GM18507 (cell line): ENCODE results near the gene DPEP2.
"Not testable (repeated sequence)": the region's sequence is repeated elsewhere in the genome, so short reads cannot be mapped to it uniquely, and the experiment has no call there.

Experiments
- DNase-seq: peaks from one replicate; pipeline ENCODE4 v3.0.0; 2011; ENCODE audit warnings: low read depth; ENCODE audit not compliant: insufficient read length; ENCODE audit errors: extremely low spot score
- FAIRE-seq: peaks from 2 replicates; lab custom pipeline; 2011; peaks lifted over from hg19 to GRCh38; lab: Jason Lieb, UNC

The DPEP2 gene

DNA sequence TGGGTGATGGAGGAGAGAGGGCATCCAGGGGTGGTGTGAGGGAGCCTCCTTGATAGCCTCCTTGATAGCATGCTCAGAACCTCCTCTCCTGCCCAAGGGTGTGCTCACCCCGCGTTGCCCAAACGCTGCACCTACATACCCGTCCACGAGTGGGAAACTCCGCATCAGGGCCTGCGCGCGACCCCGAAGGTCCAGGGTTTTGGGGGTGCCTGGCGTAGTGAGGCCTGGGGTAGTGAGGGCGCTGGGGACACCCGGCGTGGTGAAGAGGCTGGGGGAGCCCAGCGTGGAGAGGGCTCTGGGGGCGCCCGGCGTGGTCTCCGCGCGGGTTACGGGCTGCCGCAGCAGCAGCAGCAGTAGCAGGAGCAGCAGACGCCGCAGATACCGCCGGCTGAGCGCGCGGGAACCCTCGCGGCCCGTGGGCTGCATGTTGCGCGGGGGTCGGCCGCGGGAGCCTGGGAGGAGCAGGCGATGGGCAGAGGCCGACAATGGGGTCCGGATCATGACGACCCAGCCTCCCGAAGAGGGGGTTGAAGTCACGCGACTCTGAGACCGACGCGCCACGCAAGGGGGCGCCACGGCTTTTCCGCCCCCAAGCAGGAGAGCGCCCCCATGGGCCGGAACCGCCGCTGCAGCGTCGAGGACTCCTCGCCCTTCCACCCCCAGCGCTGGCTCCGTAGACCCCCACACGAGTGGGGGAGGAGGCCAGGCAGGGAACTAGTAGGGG, 19.2 kb downstream of the DPEP2 start, which contains the start of gene DPEP3:
Gene DPEP3 (minus strand): TSS at position 545 of the 724 bp plus-strand sequence. CDS start 119 bp downstream, at position 426.
- no peak for FAIRE-seq
- DNase-seq, result no peak

DNA sequence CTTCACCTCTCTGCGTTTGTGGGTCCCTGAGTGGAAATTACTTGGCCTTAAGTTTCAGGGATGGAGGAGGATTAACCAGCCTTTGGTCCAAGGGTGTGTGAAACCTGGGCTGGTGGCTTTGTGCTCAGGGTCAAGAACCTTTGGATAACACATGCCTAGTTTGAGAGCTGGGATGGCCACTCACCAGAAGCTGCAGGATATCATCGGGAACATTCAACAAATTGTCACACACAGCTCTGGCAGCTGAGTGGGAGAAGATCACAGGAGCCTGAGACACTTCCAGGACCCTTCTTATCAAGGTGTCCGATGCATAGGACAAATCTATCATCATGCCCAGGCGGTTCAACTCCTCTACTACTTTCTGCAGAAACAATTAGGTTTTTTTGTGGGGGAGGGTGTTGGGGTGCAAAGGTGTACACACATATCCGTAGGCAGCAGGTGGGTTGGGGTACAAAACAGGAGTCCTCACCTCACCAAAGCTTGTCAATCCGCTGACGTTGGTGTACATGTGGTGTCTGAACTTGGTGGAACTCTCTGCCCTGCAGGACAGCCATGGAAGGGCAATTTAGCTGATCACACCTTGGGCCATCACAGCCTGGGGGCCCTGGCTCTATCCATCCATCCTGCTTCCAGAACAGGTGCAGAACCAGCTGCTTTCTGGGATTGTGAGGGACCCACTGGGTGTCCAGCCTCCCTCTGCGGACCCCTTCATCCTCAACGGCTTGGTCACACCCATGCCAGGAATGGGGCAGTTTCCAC, 21.6 kb downstream of the DPEP2 start:
- no peak for DNase-seq
- FAIRE-seq, result no peak

DNA sequence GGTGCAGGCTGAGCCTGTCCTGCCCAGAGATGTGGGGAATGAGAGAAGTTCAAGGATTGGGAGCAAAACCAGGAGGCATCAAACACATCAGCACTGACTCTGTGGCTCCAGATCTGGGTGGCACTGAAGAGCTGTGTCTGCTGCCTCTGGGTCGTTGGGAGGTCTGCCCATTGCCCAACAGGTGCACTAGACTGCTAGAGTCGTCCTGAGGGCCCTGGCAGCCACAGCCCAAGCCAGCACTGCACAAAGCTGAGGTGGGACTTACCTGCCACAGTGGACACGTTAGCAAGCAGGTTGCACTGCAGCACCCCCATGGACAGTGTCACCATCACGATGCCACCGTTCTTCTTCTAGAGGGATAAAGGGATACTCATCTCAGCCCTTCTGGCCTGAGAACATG, 22.3 kb downstream of the DPEP2 start:
- FAIRE-seq, result no peak
- DNase-seq, result no peak

DNA sequence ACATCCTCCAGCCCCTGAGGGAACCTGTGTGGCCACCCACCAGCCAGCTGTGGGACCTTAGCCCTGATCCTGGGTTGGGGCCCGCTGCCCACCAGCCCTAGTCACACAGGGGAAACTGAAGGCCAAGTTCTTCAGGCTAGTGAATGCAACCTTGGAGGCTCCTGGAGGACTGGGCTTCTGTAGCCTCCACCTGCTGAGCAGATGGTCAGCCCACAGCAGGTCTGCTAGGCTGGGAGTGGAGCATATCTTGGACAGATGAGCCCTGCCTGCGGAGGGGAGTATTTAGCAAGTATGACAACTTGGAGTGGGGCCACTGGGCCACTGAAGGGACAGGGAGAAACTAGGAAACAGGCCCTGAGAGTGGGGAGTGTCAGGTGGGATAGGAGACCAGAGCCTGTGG, 23.1 kb downstream of the DPEP2 start:
- FAIRE-seq (no peak), DNase-seq (no peak)

DNA sequence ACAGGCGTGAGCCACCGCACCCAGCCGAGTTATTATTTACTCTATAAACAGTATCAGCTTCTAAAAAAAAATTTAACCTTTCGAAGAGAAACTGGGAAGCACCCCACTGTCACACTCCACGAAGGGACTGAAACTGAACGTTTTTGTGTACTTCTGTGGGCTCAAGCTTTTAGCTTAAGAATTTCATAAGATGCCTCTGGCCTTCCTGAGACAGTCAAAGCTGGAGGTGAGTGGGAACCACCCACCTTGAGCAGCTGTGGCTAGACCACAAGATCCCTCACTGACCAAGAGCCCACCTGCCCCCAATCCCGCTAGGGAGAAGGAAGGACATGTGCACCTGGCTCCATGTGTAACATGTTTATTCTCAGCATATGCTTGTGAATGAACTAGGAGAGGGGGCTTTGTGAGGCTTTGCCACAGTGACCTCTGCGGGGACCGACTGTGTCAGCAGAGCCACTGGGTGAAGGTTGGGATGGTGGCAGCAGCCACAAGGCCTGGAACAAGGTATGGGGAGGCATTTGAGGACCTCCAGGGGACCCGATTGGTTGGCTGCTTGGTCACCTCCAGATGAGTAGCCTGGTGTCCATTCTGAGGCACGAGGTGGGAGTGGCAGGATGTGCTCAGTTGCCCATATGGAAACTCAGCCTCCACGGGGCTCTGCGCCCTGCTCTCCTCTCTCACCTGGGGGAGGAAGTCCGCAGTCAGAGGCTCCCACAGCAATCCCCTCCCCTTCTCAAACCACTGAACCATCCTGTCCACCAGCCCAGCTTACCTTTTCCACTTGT, 23.8 kb downstream of the DPEP2 start:
- no peak for DNase-seq
- peak; percentile 59 for FAIRE-seq

DNA sequence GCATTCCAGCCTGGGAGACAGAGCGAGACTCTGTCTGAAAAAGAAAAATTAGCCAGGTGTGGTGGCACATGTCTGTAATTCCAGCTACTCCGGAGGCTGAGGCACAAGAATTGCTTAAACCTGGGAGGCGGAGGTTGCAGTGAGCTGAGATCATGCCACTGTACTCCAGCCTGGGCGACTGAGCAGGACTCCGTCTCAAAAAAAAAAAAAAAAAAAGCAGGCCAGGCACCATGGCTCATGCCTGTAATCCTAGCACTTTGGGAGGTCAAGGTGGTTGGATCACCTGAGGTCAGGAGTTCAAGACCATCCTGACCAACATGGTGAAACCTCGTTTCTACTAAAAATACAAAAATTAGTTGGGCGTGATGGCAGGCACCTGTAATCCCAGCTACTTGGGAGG, 27.0 kb downstream of the DPEP2 start:
- not testable (repeated sequence) for FAIRE-seq, DNase-seq

DNA sequence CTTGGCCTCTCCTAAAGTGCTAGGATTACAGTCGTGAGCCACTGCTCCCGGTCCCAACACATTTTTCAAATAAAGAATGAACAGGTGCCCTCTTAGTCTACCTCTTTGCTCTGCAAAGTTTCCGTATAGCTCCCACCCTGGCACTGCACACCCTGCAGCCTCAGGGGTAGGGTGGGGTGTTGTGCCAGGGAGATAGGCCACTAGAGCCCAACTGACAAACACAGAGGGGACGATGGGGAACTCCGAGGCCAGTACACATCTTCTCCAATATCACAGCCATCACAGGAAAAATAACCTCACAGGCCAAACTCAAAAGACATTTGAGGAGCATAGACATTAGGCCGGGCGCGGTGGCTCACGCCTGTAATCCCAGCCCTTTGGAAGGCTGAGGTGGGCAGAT, 28.2 kb downstream of the DPEP2 start:
- FAIRE-seq (no peak), DNase-seq (no peak)

DNA sequence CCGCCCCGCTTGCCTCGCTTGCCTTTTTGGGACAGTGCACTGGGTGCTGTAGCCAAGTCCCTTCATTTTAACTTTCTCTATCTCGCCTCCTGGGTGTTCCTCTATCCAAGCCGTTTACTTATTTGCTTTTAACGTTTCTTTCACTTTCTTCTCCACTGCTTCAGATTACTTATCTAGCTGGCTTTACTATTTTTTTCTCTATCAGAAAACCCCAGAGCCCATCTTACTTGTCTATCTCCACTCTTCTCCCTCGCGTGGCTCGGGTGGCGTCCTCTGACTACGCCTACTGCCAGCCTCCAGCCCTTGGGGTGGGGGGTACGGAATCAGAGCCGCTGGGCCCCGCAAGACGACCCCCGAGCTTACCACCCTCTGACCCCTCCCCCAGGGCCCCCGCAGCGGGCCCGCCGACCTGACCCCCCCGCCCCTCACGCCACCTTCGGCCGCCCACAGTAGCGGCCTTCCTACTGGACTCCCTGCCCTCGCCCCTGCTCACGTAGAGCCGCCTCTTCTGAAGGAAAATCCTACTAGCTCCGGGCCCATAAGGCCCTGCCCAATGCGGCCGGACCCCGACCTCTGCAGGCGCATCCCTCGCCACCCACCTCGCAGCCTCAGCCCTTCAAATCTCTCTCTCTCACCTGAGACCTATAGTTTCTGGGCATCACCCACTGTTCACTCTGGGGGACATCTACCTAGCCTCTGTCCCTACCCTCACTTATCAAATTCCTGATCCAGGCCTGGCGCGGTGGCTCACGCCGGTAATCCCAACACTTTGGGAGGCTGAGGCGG, 29.8 kb downstream of the DPEP2 start:
- no peak for DNase-seq
- FAIRE-seq, result no peak

DNA sequence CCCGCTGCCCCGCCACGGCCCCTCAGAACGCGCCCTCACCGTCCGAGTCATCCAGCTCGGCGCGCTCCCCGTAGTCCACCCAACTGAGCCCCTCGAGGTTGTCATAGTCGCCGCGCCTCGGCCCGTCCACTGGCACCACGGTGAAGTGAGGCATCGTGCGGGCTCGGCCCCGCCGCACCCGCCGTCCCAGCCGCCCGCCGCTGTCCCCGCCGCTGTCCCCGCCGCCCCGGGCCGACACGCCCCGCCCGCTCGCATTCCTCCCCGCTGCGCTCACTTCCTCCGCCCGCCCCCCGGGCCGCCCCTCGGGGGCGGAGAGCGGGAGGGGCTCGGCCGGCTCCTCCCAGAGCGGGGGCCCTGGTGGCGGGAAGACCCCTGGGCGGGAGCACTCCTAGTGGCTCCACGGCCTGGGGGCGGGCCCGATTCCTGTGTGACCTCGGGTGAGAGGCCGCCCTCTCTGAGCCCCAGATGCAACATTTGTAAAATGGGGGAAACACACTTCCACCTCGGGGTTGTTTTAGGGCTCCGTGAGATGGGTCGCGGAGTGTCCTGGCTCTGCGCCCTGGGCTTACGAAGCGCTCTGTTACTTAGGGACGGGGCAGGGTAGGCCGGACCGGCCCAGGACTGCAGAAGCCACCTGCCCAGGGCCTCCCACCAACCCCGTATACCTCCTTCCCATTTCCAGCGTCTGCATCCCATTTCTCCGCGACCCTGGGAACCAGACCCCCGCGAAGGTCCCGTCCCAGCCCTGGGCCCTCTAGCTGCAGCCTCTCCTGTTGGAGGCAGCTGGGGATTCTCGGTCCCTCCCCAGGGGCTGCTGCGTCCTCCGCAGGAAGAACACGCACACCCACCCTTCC, 30.7 kb downstream of the DPEP2 start, which contains the start of gene SLC12A4:
Gene SLC12A4 (minus strand): TSS at position 238 of the 854 bp plus-strand sequence. CDS start 84 bp downstream, at position 154.
- DNase-seq (peak; percentile 93), FAIRE-seq (peak; percentile 66)

DNA sequence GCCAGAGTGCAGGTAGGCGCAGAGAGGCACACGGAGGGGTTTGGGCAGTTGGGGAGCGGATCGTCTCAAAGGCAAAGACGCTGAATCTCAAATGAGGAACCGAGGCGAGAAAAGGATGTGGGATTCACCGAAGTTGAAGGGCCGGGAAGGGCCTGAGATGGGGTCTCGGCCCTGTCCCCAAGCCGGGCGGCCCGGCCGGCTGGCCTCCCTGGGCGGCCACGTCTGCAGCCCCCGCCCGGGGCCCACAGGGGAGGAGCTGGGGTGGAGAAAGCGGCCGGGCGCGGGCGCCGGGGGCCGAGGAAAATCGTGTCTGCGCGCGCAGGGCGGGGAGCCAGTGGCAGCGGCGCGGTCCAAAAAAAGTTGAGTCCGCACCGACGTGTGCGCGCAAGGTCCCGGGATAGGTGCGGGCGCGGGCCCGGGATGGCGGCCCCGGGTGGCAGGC, 31.3 kb downstream of the DPEP2 start:
- DNase-seq, result no peak
- FAIRE-seq, result peak; percentile 21

DNA sequence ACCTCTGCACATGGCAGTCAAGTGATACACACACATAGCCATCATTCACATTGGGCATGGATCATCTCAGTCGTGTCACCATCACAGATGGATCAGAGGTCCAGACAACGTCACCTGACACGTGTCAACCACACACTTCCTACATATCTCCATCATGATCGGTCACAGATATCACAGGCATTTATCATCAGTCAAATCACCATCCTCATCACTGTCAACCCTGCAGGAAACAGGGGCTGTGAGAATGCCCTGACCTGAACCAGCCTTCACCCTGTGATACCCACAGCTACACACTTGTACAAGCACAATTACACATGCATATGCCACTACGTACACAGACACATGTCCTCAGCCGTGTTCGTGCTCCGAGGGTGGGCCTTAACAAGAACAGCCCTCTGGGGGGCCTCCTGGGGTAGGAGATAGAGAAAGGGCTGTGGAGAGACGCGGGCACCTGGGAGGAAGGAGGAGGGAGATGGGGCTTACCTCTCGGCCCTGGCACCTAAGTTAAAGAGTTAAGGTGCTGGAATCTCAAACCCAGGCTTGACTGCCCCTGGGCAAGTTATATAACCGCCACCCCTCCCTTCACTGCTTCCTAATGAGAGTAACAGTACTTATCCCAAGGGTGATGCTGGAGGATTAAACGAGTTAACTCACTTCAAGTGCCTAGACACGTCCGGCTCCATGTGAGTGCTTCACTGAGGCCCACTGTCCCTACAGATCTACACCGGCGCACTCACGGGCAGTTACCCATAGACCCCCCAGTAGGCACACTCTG, 31.9 kb downstream of the DPEP2 start:
- FAIRE-seq (no peak), DNase-seq (no peak)

DNA sequence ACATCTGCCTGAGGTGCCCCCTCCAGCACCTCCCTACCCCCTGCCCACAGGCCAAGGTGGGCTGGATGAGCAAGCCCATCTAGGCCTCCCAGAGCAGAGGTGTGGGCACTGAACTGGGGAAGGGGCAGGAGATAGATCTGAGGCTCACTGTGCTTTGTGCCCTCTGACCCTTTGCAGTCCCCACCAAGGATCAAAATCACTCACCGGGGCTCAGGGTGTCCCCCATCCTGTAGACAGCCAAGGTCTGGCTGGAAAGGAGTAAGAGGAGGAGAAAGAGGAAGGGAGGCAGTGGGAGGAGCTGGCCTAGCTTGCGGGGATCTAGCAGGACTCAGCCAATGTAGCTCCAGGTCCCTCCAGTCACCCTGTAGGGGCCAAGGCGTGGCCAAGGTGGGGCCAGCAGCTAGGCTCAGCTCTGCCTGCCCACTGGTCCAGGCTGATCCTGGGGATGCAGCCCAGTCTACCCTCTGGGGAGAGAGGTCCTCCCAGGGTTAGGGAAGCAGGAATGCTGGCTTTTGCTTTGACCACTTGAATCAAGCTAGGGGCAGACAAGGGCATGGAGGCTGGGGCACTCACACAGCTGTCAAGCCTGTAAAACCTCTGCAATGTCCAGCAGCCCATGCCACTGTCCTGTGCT, 32.6 kb downstream of the DPEP2 start:
- no peak for FAIRE-seq
- no peak for DNase-seq

DNA sequence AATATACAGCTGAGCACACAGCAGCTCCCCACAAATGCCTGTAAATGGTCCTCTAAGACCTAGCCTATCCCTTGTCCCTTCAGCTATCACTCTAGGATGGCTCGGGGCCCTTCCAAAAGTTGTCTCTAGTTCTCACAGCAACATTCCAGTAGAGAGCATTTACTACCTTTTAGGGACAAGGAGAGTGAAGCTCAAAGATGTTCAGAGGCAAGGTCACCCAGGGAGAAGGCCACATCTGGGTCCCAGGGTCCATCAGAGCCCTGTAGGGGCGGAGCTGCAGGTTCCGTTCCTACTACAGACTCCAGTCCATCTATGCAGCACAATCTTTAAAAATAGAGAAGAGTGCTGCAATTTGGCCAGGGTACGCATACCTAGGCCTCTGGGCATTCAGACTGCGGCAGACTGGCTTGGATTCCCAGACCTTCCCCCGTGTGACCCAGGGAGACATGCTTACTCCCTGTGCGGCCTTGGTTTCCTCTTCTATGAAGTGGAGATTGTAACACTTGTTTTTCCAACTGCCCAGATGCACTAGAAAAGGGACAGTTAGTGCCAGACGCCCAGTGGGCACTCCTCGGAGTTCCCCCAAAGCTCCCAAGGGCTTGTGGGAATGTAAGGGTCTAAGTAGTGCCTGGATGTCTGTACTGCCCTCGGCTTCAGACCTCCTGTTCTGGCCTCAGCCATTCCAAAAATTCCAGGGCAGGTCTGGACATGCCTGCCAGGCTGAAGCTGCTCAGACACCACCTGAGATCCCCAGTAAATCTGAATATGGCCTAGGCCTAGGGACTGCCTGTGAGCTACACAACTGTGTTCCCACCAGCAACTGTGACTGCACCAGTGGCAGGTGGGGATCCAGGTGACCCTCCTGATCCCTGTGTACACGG, 33.4 kb downstream of the DPEP2 start:
- FAIRE-seq, result no peak
- no peak for DNase-seq

DNA sequence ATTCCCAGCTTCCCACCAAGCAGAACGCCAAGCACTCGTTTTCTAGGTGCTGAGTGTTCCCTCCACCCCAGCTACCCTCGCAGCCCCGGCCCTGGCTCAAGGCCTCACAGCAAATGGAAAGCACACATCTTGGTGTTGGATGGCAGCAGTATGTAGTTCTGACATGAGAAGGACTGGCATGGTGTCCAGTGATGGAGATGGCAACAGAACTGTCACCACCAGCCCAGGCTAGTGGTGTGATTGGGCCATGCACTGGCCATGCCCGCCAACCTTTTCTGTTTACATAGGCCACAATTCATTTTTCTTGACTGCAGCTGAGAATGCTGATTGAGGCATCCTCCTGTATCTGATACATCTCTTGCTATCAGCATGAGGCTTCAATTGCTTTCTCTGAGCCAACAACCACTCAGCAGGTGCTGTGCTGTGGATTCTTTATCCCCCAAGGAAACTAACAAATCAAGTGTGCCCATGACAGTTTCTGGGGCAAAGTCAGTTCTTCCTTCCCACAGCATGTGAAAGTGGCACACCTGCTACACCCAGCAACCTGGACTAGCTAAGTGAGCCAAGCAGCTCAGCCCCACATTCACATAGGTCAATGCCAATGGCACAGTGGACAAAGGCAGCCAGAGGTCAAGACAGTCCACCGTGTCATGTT, 34.7 kb downstream of the DPEP2 start:
- FAIRE-seq, result no peak
- DNase-seq, result no peak

DNA sequence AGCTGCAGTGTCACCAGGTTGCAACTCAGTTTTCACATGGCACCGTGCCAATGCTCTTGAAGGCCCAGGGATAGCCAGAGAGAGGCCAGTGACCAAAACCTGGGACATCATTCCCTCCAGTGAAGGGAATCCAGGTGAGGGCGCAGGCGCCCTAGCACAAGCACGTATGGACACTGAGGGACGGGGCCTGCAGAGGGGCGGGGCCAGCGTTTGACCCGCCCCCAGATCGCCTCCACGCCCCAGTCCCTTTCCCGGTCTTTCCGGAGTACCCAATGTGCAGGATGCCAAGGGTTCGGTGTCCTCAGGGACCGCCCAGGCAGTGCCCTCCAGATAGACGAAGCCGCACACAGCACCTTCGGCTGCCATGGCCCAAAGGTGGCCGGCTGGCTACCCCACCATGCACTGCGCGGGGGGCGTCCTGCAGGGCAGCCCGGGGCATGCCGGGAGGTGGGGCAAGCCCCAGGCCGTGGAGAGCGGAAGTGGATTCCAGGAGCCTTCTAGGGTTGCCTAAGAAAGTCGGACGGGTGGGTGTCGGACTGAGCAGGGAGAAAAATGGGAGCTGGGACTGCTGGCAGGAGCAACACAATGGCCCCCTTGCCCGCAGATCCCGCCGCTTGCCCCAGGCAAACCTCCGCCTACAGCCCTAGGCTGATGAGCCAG, 35.5 kb downstream of the DPEP2 start:
- FAIRE-seq (no peak), DNase-seq (no peak)
